HepG2 (cell line): Measurements from ENCODE around the gene DPYD. TPM values are rescaled to one million over a fixed set of nuclear protein-coding genes. Genes with fewer than 3 reads are reported as not detected.

Experiments
- ATAC-seq: fragments of 200-7000 bp; cut with Tn5 transposase; 3 replicates; pipeline ENCODE4 v1.9.1; 2020; ENCODE audit warnings: mild to moderate bottlenecking, moderate library complexity
- BruUV-seq: library from RNA; stranded (reverse); fragments of 400-500 nt; replicated peaks from 2 replicates; lab custom pipeline; 2021; lab: Mats Ljungman, UMichigan
- CTCF ChIA-PET: fragments of 300-600 bp; formaldehyde crosslinking; extraction: SDS; loops from one replicate; lab custom pipeline; 2021; ENCODE audit warnings: low total read pairs, inconsistent platforms, low intra/inter-chr PET ratio; lab: Yijun Ruan, JAX
- POLR2A ChIA-PET: fragments of 350-600 bp; sonication (Branson Sonifier 250); formaldehyde crosslinking; loops from one replicate; lab custom pipeline; 2020; ENCODE audit warnings: antibody characterized with exemption, inconsistent platforms; lab: Yijun Ruan, JAX
- DNase-seq: peaks from one replicate; pipeline ENCODE4 v3.0.0-alpha.2; 2015; ENCODE audit warnings: low spot score
- FAIRE-seq: peaks from 3 replicates; lab custom pipeline; 2011; peaks lifted over from hg19 to GRCh38; lab: Jason Lieb, UNC
- H2AFZ ChIP-seq: one replicate; pipeline ENCODE4 v1.6.1; 2011; ENCODE audit warnings: low read length, inconsistent platforms
- H3K27ac ChIP-seq: fragments of 300-600 bp; 3 replicates; pipeline ENCODE4 v1.8.0; 2011; ENCODE audit warnings: mixed run types, mild to moderate bottlenecking, mixed read lengths, low read length, inconsistent platforms; ENCODE audit not compliant: insufficient read depth; ENCODE audit errors: extremely low read length
- H3K27me3 ChIP-seq, 2 experiments: fragments of 200-600 bp in 1 of 2; 2 replicates in 1 of 2; 3 replicates in 1 of 2; pipeline versions ENCODE4 v1.6.0 to v1.8.0; 2011; ENCODE audit warnings: low read length in 2 of 2, mild to moderate bottlenecking in 2 of 2, moderate library complexity in 2 of 2, inconsistent platforms in 1 of 2; ENCODE audit not compliant: insufficient read depth in 2 of 2, control insufficient read depth in 1 of 2
- H3K36me3 ChIP-seq, 2 experiments: fragments of 200-600 bp in 1 of 2; replicated peaks in 1 of 2; 2 replicates in 1 of 2; 3 replicates in 1 of 2; pipeline versions ENCODE4 v1.5.1 to v1.8.0; 2011; ENCODE audit warnings: low read length in 2 of 2, inconsistent platforms in 1 of 2; ENCODE audit not compliant: insufficient read depth in 2 of 2, control insufficient read depth in 1 of 2
- H3K4me1 ChIP-seq: 2 replicates; pipeline ENCODE4 v1.5.1; 2012; ENCODE audit warnings: low read length, inconsistent platforms; ENCODE audit not compliant: insufficient read depth
- H3K4me2 ChIP-seq: 2 replicates; pipeline ENCODE4 v1.6.0; 2011; ENCODE audit warnings: low read depth, low read length, inconsistent platforms
- H3K4me3 ChIP-seq, 3 experiments: fragments of 200-600 bp in 1 of 3; sonication (generic), shearing (Covaris generic) in 1 of 3; replicated peaks in 1 of 3; 2 replicates each; pipeline ENCODE4 v1.5.1; 2011 to 2016; ENCODE audit warnings: low read length in 3 of 3, inconsistent platforms in 2 of 3, low read depth in 2 of 3, mild to moderate bottlenecking in 2 of 3, control low read depth in 1 of 3, mixed read lengths in 1 of 3; ENCODE audit not compliant: insufficient read depth in 1 of 3
- H3K79me2 ChIP-seq: one replicate; pipeline ENCODE4 v1.6.1; 2011; ENCODE audit warnings: low read length, inconsistent platforms; ENCODE audit not compliant: insufficient read depth
- H3K9ac ChIP-seq: 2 replicates; pipeline ENCODE4 v1.6.0; 2011; ENCODE audit warnings: mild to moderate bottlenecking, low read depth, low read length, inconsistent platforms; ENCODE audit not compliant: insufficient read depth
- H3K9me3 ChIP-seq: 2 replicates; pipeline ENCODE4 v1.5.1; 2012; ENCODE audit warnings: mild to moderate bottlenecking, low read length
- H4K20me1 ChIP-seq: 2 replicates; pipeline ENCODE4 v1.6.0; 2011; ENCODE audit warnings: inconsistent platforms, mild to moderate bottlenecking, low read length, moderate library complexity; ENCODE audit not compliant: insufficient read depth
- CEBPB ChIP-seq: IDR thresholded peaks from 2 replicates; pipeline ENCODE4 v1.6.1; 2011; ENCODE audit warnings: low read depth, low read length, improper control_type of control experiment, borderline replicate concordance
- FOSL2 ChIP-seq: sonication (generic); formaldehyde crosslinking; IDR thresholded peaks from 2 replicates; pipeline ENCODE4 v1.4.0; 2020; ENCODE audit warnings: missing genetic modification reagents
- NFE2L2 ChIP-seq: fragments of 150-350 bp; IDR thresholded peaks from 2 replicates; pipeline ENCODE4 v1.6.1; 2014; ENCODE audit warnings: low read length
- SIX4 ChIP-seq: sonication (generic); formaldehyde crosslinking; IDR thresholded peaks from 2 replicates; pipeline ENCODE4 v1.4.0; 2020; ENCODE audit warnings: missing genetic modification reagents
- SOX13 ChIP-seq, 3 experiments: fragments of 450-650 bp in 1 of 3; sonication (generic) in 1 of 3; formaldehyde crosslinking in 1 of 3; IDR thresholded peaks in 2 of 3; conservative IDR thresholded peaks in 1 of 3; 2 replicates each; pipeline versions ENCODE4 v1.5.0 to v1.6.1; 2016 to 2020; ENCODE audit warnings: antibody characterized with exemption in 1 of 3, mild to moderate bottlenecking in 1 of 3, missing compliant biosample characterization in 1 of 3, missing genetic modification reagents in 1 of 3, moderate library complexity in 1 of 3
- SOX6 ChIP-seq, 2 experiments: fragments of 450-650 bp in 1 of 2; sonication (generic) in 1 of 2; formaldehyde crosslinking in 1 of 2; IDR thresholded peaks; 2 replicates each; pipeline versions ENCODE4 v1.4.0 to v1.6.1; 2017 to 2020; ENCODE audit warnings: antibody characterized with exemption in 1 of 2, mild to moderate bottlenecking in 1 of 2, missing genetic modification reagents in 1 of 2
- ZNF574 ChIP-seq: sonication (generic); formaldehyde crosslinking; IDR thresholded peaks from 2 replicates; pipeline ENCODE4 v1.4.0; 2020; ENCODE audit warnings: missing genetic modification reagents
- WGBS: methylation state at CpG from one replicate; pipeline ENCODE4 v1.1.6; 2017; ENCODE audit warnings: low lambda C conversion rate; 5-methylcytosine and 5-hydroxymethylcytosine counted together
- in situ Hi-C: cut with HindIII; loops from 2 replicates; pipeline ENCODE4 v1.10.0; 2017; ENCODE audit warnings: low pct_unique_long_range_greater_than_20kb; ENCODE audit not compliant: extremely low pct_ligation_motif_present
- intact Hi-C: fragments of 100-400 bp; cut with micrococcal nuclease; formaldehyde crosslinking; loops from one replicate; pipeline ENCODE4 v1.10.0; 2022; ENCODE audit not compliant: unreplicated experiment
- polyA plus RNA-seq, 8 experiments: library from polyadenylated mRNA; depleted of rRNA in 3 of 8; stranded (reverse) in 7 of 8; unstranded in 1 of 8; fragments of >200 nt; fragmentation: Illumina TruSeq in 4 of 8; extraction: Trizol in 4 of 8; gene quantifications; 2 replicates each; pipeline versions ENCODE4 v1.2.1 to v1.2.3, GENCODE V29; 2011 to 2016; ENCODE audit warnings: low read depth in 4 of 8, missing spikeins in 1 of 8, mixed read lengths in 1 of 8; ENCODE audit not compliant: insufficient read depth in 1 of 8
- total RNA-seq, 5 experiments: library from RNA; depleted of rRNA; stranded (reverse); fragments of >200 nt; fragmentation: Illumina TruSeq; extraction: Trizol; gene quantifications; 2 replicates each; pipeline ENCODE4 v1.2.3, GENCODE V29; 2016; ENCODE audit warnings: low read depth in 1 of 5
- TF ChIP-seq, protein P1 (sequence below): sonication (generic); formaldehyde crosslinking; IDR thresholded peaks from 2 replicates; pipeline ENCODE4 v1.9.0; 2022; ENCODE audit warnings: low read depth, missing genetic modification reagents

The DPYD gene
- total and polyA plus RNA-seq, 2 of the 13 experiments (the other 11 are each of a cell fraction or from before 2014, with no cell fraction given), result 1.3 to 3.4 TPM

GRCh38 chr1:97906567-97907241 lies 14.1 kb downstream of the DPYD start:
- BruUV-seq, result no TSS peak
- Histone ChIP-seq H3K4me1 (peaks cover 5% of the 10 kb centered on the region; the same call in 1 of the 2 replicates), H3K9me3 (no peaks in the 10 kb centered on the region), H2AFZ (no peak overlapping the region), H3K4me3 (no peak overlapping the region), H3K9ac (no peak overlapping the region), H3K79me2 (no peaks in the 10 kb centered on the region), H4K20me1 (no peaks in the 10 kb centered on the region), H3K27ac (no peak overlapping the region), H3K27me3 (no peaks in the 10 kb centered on the region), H3K4me2 (no peak overlapping the region), H3K36me3 (no peaks in the 10 kb centered on the region)
- intact Hi-C loops (no loop called here), in situ Hi-C loops (no loop called here)
- peak; percentile 74 for ATAC-seq
- FAIRE-seq, result no peak
- TF ChIP-seq SOX13 (IDR thresholded peaks at IDR 0.05), result no peak
- TF ChIP-seq SOX13 (CRISPR knock-in tag; conservative IDR thresholded peaks at IDR 0.05 in 1 of 2, IDR thresholded peaks at IDR 0.05 in 1 of 2), result peak in 1 of 2 experiments; percentile 14; a peak in 1 of 4 replicates
- no peak for TF ChIP-seq SOX6 (IDR thresholded peaks at IDR 0.05)
- peak; percentile 39; the same call in 1 of the 2 replicates for TF ChIP-seq SOX6 (CRISPR knock-in tag; IDR thresholded peaks at IDR 0.05)
- TF ChIP-seq NFE2L2, result peak; percentile 76
- peak; percentile 48; the same call in 1 of the 2 replicates for TF ChIP-seq CEBPB
- no peak for TF ChIP-seq SIX4
- TF ChIP-seq, protein P1, sequence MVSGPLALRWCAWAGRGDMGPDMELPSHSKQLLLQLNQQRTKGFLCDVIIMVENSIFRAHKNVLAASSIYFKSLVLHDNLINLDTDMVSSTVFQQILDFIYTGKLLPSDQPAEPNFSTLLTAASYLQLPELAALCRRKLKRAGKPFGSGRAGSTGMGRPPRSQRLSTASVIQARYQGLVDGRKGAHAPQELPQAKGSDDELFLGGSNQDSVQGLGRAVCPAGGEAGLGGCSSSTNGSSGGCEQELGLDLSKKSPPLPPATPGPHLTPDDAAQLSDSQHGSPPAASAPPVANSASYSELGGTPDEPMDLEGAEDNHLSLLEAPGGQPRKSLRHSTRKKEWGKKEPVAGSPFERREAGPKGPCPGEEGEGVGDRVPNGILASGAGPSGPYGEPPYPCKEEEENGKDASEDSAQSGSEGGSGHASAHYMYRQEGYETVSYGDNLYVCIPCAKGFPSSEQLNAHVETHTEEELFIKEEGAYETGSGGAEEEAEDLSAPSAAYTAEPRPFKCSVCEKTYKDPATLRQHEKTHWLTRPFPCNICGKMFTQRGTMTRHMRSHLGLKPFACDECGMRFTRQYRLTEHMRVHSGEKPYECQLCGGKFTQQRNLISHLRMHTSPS (CRISPR knock-in tag), result no peak
- peak; percentile 82 for TF ChIP-seq FOSL2
- TF ChIP-seq ZNF574 (CRISPR knock-in tag), result no peak
- whole genome bisulfite sequencing, result 44% methylated on average over 7 of the region's 7 CpGs
- peak; percentile 13 for DNase-seq
- ChIA-PET POLR2A (interaction anchor here (0.7 kb wide), 1 partner anchor 14 kb away, joined by 3 read pairs; the partner anchor contains the start of gene DPYD), CTCF (no interaction called here)
